HG02571 (cell line): ENCODE measurements around the gene SORCS2.

Experiments
- ATAC-seq: cut with Tn5 transposase; IDR thresholded peaks from one replicate; pipeline ENCODE4 v1.9.1; 2021; ENCODE audit warnings: mild to moderate bottlenecking, moderate library complexity; ENCODE audit not compliant: unreplicated experiment

Gene SORCS2

DNA sequence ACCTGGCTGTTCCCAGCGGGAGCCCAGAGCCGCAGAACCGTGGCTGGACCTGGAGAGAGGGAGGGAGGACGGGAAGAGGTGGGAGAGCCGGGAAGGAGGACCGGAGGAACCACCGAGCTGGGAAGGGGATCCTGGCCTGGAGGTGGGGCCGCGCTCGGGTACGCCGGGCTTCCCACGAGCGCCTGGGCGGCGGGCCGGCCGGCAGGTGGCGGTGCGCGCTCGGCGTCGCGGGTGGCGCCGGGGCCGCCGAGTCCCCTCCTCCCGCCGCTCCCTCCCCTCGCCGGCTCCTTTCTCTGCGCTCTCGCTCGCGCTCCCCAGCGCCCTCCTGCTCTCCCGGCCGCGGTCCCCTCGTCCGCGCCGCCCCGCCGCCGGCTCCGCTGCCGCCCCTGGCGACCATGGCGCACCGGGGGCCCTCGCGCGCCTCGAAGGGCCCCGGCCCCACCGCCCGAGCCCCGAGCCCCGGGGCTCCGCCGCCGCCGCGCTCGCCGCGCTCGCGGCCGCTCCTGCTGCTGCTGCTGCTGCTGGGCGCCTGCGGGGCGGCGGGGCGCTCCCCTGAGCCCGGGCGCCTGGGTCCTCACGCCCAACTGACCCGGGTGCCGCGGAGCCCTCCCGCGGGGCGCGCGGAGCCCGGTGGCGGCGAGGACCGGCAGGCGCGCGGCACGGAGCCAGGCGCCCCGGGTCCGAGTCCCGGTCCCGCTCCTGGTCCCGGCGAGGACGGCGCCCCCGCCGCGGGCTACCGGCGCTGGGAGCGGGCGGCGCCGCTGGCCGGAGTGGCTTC, at the start of gene SORCS2:
TSS of gene SORCS2 (plus strand) at position 287 of the 778 bp plus-strand sequence.
- ATAC-seq: no peak

DNA sequence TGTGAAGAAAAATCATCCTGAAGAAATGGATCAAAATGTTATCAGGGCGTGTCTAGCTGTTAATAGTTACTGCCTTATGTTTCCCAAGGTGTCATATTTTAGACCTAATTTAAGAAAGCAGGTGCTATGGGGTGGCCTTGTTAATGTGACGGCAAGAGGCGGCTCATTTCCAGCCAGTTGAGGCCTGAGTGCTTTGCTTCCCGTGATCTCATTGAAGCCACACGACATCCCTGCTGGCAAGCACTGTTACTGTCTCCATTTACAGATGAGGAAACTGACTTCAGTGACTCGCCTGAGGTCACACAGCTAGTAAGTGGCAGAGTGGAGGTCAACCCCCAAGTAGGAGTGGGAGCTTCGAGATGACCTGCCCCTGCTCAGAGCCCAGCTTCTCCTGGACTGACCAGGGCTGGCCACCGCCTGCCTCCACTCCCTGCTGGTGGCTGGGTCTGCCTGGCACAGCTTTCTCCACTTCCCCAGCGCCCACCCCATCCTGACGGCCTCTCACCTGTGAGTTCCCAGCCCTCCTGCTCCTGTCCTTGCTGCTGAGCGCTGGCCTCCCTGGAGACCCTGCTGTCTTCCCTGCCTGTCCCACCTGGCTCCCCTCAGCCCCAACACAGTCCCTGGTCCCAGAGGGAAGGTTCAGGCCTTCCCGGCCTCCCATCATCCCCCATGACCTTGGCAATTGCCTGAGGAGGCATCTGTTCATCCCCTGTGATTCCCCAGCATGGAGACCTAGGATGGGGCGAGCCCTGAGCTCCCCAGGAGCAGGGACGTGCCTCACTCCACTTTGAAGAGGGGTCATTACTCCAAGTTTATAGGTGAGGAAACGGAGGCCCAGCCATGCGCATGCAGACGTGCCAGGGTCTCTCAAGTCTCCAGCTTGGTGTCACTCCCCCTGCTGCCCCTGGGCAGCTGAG, 47.7 kb upstream of the SORCS2 start:
- no peak for ATAC-seq

DNA sequence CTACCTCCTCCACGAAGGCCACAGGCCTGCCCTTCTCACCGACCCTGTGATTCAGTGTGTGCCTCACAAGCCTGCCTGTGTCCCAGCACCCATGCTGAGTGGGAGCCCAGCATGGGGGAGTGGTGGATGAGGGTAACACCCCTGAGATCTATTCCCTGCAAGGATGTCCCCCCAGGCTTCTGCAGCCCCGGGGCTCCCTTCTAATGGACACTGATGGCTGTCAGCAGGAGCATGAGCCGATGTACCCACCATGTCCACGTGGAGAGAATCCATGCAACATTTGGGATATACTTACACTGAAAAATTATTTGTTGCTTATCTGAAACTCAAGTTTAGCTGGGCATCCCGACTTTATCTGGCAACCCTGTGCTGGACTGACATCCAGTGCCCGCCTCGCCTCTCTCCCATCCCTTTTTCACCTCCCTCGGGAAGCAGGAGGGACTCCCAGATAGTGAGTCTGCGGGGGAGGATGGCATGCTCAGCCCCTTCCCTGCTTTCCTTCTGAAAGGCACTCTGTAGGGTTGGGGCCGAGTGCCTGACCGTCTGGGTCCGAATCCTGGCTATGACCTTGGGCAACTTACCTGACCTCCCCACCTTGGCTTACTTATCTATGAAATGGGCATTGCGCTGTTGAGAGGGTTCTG, 46.9 kb upstream of the SORCS2 start:
- ATAC-seq: no peak

GRCh38 chr4:7146059-7146785, 46.1 kb upstream of the SORCS2 start:
- no peak for ATAC-seq

DNA sequence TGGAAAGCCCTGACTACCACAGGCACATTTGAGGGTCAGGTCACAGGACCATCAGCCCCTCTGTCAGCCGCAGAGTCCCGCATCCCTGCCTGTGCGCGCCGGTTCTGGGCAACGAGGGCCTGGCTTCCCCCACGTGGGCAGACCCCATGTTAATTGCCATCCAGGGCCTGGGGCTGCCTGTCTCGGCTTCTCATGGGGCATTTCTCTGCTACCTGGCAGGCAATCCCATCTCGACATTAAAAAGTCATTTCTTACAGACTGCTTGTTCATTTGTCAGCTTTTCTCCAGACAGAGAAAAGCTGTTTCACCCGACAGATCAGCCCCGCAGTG, 45.6 kb upstream of the SORCS2 start:
- no peak for ATAC-seq

GRCh38 chr4:7147261-7147660, 45.1 kb upstream of the SORCS2 start:
- ATAC-seq: no peak

DNA sequence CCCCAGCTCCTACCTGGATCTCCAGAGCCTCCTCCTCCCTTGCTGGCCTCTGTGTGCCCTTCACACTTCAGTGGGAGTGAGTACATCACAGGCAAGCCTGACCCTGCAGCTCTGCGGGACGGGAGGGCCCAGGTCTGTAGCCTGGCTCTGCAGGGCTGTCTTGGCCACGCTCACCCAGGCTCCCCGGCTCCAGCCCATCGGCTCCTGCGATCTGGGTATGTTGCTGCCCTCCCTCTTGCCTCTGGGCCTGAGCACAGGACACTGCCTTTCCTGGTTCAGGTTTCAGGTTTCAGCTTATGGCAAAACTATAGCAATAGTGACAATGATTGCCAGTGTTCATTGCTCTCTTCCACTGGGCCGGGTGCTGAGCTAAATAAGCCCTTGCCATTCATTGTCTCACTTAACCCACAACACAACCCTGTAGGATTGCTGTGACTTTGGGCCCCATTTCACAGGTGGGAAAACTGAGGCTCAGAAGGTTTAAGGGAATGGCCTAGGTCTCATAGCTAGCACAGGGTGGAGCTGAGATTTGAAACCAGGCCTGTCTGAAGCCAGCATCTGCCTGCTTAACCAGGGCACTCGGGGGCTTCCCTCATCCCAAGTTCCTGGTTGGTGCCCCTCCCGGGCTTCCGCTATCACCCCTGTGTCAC, 44.6 kb upstream of the SORCS2 start:
- ATAC-seq: no peak

DNA sequence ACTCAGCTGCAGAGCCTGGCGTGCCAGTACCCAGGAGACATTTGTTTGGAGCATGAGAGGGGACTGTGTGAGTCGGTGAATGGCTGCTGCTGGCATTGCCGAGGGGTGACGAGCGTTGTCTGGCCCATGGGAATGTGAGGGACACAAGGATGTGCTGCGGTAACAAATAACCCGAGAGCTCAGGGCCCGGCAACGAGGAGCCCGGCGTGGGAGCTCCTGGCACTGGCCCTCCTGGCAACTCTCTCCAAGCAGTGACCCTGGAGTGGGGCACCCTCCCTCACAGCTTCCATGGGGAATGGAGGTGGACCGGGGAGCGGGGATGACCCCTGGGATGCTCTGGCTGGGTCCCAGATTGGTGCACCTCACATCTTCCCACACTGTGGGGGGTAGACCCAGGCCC, 44.0 kb upstream of the SORCS2 start:
- ATAC-seq: no peak

DNA sequence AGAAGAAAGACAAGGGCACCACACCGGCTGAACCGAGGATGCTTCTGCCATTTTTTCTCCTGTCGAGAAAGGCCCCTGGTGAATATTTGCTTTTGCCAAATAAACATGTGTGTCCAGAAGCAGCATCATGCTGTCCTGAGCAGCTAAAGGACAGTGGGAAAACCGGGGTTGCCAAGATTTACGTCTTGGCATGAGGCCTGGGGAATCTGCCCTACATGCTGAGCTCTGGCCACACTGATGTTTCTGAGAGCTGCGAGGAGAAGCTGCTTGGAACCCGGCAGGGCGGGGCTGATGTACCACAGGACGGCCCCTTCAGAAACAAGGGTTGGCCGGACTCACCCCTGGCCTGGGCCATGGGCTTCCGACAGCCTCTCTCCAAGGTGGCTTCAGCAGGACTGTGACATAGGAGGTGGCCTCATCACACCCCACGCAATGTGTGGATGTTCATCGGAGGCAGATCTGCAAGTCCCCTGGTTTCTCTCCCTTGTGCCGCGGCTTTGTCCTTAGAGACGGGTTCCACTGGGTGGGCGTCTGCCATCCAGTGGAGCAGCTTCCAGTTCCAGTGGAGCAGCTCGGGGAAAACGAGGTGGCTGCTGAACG, 42.2 kb upstream of the SORCS2 start:
- ATAC-seq: no peak

GRCh38 chr4:7151668-7152227, 40.6 kb upstream of the SORCS2 start:
- no peak for ATAC-seq

- ATAC-seq: no peak
Observed at GRCh38 chr4:7153711-7154110, 38.6 kb upstream of the SORCS2 start.

- ATAC-seq: no peak
Observed at GRCh38 chr4:7154351-7154981, 37.9 kb upstream of the SORCS2 start.

GRCh38 chr4:7155590-7156071, 36.7 kb upstream of the SORCS2 start:
- ATAC-seq: no peak

GRCh38 chr4:7156328-7156727, 36.0 kb upstream of the SORCS2 start:
- no peak for ATAC-seq

- ATAC-seq: no peak
Observed at GRCh38 chr4:7156761-7157488, 35.4 kb upstream of the SORCS2 start.

DNA sequence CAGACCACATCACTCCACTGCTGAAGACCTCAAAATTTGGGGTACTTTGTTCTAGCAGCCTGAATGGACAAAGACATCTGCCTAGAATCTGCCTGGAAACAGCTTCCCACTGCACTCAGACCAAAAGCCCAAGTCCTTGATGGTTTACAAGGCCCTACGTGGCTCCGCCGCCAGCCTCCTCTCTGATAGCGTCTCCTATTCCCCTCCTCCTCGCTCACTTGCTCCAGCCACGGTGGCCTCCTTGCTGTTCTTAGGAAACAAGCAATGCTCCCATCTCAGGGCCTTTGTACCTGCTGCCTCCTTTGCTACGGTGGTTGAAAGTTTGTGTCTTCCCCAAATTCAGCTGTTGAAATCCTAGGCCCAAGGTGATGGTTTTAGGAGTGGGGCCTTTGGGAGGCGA, 34.7 kb upstream of the SORCS2 start:
- ATAC-seq: no peak

DNA sequence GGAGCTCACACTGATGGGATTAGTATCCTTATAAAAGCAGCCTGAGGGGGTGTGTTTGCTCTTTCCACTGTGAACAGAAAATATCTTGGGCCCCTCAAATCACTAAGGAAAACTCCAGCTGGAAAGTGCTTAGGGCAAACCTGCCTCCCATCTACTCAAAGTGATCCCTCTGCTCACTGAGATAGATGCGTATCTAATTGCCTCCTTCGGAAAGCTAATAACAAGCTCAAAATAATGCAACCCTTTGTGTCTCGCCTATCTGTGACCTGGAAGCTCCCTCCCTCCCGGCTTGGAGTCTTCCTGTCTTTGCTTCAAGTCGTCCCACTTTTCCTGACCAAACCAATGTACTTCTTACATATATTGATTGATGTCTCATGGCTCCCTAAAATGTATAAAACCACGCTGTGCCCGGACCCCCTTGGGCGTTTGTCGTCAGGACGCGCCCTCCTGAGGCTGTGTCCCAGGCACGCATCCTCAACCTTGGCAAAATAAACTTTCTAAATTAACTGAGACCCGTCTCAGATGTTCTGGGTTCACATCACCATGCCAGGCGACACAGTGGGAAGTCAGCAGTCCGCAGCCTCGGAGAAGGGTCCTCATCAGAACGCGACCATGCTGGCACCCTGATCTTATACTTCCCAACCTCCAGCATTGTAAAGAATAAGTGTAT, 34.1 kb upstream of the SORCS2 start:
- ATAC-seq: no peak

DNA sequence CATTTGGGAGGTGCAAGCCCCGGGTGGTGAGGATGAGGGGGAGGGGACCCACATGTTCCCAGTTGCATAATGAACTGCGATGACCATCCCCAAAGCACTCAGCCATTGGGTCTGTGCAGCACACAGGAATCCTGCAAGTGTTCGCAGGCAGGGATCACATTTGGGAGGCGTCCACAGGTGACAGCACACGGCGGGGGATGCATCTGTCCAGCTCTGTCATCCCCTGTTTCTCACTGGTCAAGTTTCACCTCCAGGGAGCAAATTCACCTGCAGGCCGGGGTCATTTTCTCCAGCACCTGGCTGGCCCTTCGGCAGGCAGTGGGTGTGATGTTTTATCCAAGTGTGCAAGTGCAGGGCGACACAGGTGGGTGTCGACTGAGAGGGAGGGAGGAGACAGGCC, 33.3 kb upstream of the SORCS2 start:
- no peak for ATAC-seq
